Right lobe of liver (tissue), 4 donors: ENCODE measurements around the gene HS6ST3.

Experiments
- POLR2A ChIP-seq: fragments of 450-650 bp; IDR thresholded peaks from one replicate; pipeline ENCODE4 v1.6.1; 2017; ENCODE audit warnings: antibody characterized with exemption, mild to moderate bottlenecking
- TF ChIP-seq, protein P1 (sequence below), 4 donors: fragments of 200-600 bp in 3 of 4; fragments of 450-650 bp in 1 of 4; IDR thresholded peaks; one replicate each; pipeline versions ENCODE4 v1.5.1 to v1.8.0; 2016 to 2022; ENCODE audit warnings: antibody characterized with exemption in 4 of 4, mild to moderate bottlenecking in 2 of 4
- donor health status: DM: no; HTN: no; CAD: no.
- donor health status: DM: no; HTN: no; CAD: no.
- donor health status: DM: no; HTN: yes; CAD: no.

DNA sequence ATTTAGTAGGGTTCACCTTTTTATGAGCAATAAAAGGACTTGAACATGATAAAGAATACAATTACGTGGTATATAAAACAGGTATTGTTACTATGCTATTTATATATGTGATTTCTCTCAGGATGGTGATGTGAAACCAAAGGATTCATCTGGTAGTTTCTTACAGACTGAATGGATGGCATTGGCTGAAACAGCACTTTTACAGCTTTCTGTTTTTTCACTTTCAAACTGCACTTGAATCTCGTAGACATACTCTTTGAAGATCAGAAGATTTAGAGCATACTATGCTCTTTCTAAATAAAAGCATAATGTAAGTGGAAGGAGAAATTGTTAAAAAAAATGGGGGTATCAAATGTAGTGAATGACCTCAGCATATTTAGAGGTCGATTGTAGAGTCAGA lies 354.8 kb downstream of the HS6ST3 start:
- TF ChIP-seq, protein P1, sequence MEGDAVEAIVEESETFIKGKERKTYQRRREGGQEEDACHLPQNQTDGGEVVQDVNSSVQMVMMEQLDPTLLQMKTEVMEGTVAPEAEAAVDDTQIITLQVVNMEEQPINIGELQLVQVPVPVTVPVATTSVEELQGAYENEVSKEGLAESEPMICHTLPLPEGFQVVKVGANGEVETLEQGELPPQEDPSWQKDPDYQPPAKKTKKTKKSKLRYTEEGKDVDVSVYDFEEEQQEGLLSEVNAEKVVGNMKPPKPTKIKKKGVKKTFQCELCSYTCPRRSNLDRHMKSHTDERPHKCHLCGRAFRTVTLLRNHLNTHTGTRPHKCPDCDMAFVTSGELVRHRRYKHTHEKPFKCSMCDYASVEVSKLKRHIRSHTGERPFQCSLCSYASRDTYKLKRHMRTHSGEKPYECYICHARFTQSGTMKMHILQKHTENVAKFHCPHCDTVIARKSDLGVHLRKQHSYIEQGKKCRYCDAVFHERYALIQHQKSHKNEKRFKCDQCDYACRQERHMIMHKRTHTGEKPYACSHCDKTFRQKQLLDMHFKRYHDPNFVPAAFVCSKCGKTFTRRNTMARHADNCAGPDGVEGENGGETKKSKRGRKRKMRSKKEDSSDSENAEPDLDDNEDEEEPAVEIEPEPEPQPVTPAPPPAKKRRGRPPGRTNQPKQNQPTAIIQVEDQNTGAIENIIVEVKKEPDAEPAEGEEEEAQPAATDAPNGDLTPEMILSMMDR (IDR thresholded peaks at IDR 0.05): no peak
- no peak for TF ChIP-seq POLR2A
